ENCODE results near the gene SPEM1. TPM values are rescaled to one million over a fixed set of nuclear protein-coding genes. Genes with fewer than 3 reads are reported as not detected.
A peak's percentile ranks its signal among the peaks of the same experiment; 100 is the strongest.

The SPEM1 gene
- total and polyA plus RNA-seq, 2 experiments from 2014 or later = not detected

DNA sequence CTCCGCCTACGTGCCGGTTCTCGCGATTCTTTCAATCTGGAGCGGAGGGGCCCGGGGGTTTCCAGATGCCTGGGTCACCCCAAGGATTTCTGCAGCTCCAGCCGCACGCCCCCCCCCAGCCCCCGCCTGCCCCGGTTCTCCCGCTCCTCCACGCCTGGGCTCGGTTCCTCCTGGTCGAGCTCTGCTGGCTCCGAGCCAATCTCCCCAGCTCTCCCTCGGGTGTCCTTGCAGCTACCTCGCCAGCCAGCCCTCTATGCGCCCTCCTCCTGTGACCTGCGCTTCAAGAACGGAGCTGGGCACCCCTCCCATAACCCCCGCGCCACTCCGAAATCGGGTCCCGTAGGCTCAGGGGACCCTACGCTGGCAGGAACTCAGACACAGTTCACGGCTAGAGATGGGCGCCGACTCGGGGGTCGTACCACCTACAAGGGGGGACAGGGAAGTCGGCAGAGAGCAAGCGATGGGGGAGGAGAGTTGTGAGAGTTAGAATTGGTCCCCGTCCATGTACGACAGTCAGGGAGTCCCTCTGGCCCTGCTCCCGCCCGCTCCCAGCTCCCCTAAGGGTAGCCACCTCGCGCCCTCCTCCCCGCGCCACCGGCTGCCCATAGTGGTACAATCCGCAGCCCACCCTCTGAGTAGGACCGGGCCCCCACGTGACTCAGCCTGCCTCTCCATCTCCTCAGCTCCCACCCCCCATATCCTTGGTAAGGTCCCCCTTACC lies 20.1 kb downstream of the SPEM1 start:
- H3K4me3 ChIP-seq = peak overlapping the region; percentile 75
- H3K79me2 ChIP-seq = peaks cover 2% of the 10 kb centered on the region
- H3K27me3 ChIP-seq = peaks cover 29% of the 10 kb centered on the region
- no peaks in the 10 kb centered on the region for H4K20me1 ChIP-seq (ENCODE audit: insufficient read depth, poor library complexity, severe bottlenecking)
- peak overlapping the region; percentile 99 for H3K4me2 ChIP-seq
- H2AFZ ChIP-seq = peak overlapping the region; percentile 55
- H3K9me2 ChIP-seq (replicated peaks; ENCODE audit: insufficient read depth) = no peaks in the 10 kb centered on the region
- under 1% methylated on average over 25 of the region's 46 CpGs for WGBS (ENCODE audit: low lambda C conversion rate, missing lambda C conversion rate)
- H3K27ac ChIP-seq = peak overlapping the region; percentile 49
- no peaks in the 10 kb centered on the region for H3K36me3 ChIP-seq (replicated peaks; ENCODE audit: insufficient read depth, low read depth)
- H3K9me3 ChIP-seq (ENCODE audit: low read depth) = no peaks in the 10 kb centered on the region
- DNase-seq (ENCODE audit: low spot score) = peak; percentile 78
- TF ChIP-seq EZH2phosphoT487 (IDR thresholded peaks at IDR 0.05; ENCODE audit: low read depth, severe bottlenecking, unreplicated experiment) = no peak
- TF ChIP-seq EZH2 (IDR thresholded peaks at IDR 0.05; ENCODE audit: borderline replicate concordance) = peak; percentile 2
- peaks cover 53% of the 10 kb centered on the region for H3K4me1 ChIP-seq (ENCODE audit: insufficient read depth)

- Histone ChIP-seq H4K20me1 (ENCODE audit: insufficient read depth, poor library complexity, severe bottlenecking) (no peaks in the 10 kb centered on the region), H3K27me3 (peaks cover 29% of the 10 kb centered on the region), H3K4me1 (ENCODE audit: insufficient read depth) (peaks cover 53% of the 10 kb centered on the region), H3K9me2 (replicated peaks; ENCODE audit: insufficient read depth) (no peaks in the 10 kb centered on the region), H3K27ac (peak overlapping the region; percentile 49), H3K79me2 (peaks cover 2% of the 10 kb centered on the region), H2AFZ (no peak overlapping the region), H3K36me3 (replicated peaks; ENCODE audit: insufficient read depth, low read depth) (no peaks in the 10 kb centered on the region), H3K4me3 (peak overlapping the region; percentile 75), H3K4me2 (peak overlapping the region; percentile 99), H3K9me3 (ENCODE audit: low read depth) (no peaks in the 10 kb centered on the region)
- WGBS (ENCODE audit: low lambda C conversion rate, missing lambda C conversion rate) = 3% methylated on average over 10 of the region's 12 CpGs
- TF ChIP-seq EZH2 (IDR thresholded peaks at IDR 0.05; ENCODE audit: borderline replicate concordance) = no peak
- TF ChIP-seq EZH2phosphoT487 (IDR thresholded peaks at IDR 0.05; ENCODE audit: low read depth, severe bottlenecking, unreplicated experiment) = no peak
- TF ChIP-seq CTCF (IDR thresholded peaks at IDR 0.05; ENCODE audit: poor library complexity) = no peak
- DNase-seq (ENCODE audit: low spot score) = peak; percentile 67
Measured at GRCh38 chr17:7440834-7441195, 20.7 kb downstream of the SPEM1 start.

- Histone ChIP-seq H3K4me2 (peak overlapping the region; percentile 99), H3K27me3 (peaks cover 29% of the 10 kb centered on the region)
- 66% methylated on average over 7 of the region's 7 CpGs for WGBS (ENCODE audit: low lambda C conversion rate, missing lambda C conversion rate)
Measured at GRCh38 chr17:7441266-7441665, 21.1 kb downstream of the SPEM1 start.

More at GRCh38 chr17:7441266-7441665, 21.1 kb downstream of the SPEM1 start:
- H3K36me3 ChIP-seq (replicated peaks; ENCODE audit: insufficient read depth, low read depth) = no peaks in the 10 kb centered on the region
- H2AFZ ChIP-seq = no peak overlapping the region
- no peak overlapping the region for H3K27ac ChIP-seq
- TF ChIP-seq EZH2phosphoT487 (IDR thresholded peaks at IDR 0.05; ENCODE audit: low read depth, severe bottlenecking, unreplicated experiment) (no peak), CTCF (IDR thresholded peaks at IDR 0.05; ENCODE audit: poor library complexity) (no peak), EZH2 (IDR thresholded peaks at IDR 0.05; ENCODE audit: borderline replicate concordance) (no peak)
- DNase-seq (ENCODE audit: low spot score) = no peak
- H4K20me1 ChIP-seq (ENCODE audit: insufficient read depth, poor library complexity, severe bottlenecking) = no peaks in the 10 kb centered on the region
- no peaks in the 10 kb centered on the region for H3K9me2 ChIP-seq (replicated peaks; ENCODE audit: insufficient read depth)
- peaks cover 50% of the 10 kb centered on the region for H3K4me1 ChIP-seq (ENCODE audit: insufficient read depth)
- no peaks in the 10 kb centered on the region for H3K9me3 ChIP-seq (ENCODE audit: low read depth)
- H3K79me2 ChIP-seq = peaks cover under 1% of the 10 kb centered on the region
- H3K4me3 ChIP-seq = no peak overlapping the region
